Epidermal melanocyte (primary cell): ENCODE results near the gene GTSE1.
A peak's percentile ranks its signal among the peaks of the same experiment; 100 is the strongest.

Experiments
- DNase-seq: peaks from one replicate; pipeline ENCODE4 v3.0.0; 2011; ENCODE audit warnings: low spot score; ENCODE audit not compliant: insufficient read length

Gene GTSE1

GRCh38 chr22:46363611-46364321 lies 67.1 kb downstream of the GTSE1 start:
- DNase-seq: no peak

GRCh38 chr22:46364341-46365165 lies 67.9 kb downstream of the GTSE1 start:
- DNase-seq: no peak

- DNase-seq: no peak
Measured at GRCh38 chr22:46365166-46365624, 68.5 kb downstream of the GTSE1 start.

GRCh38 chr22:46366327-46366731 lies 69.7 kb downstream of the GTSE1 start:
- no peak for DNase-seq

- DNase-seq: no peak
Measured at GRCh38 chr22:46366801-46367706, 70.4 kb downstream of the GTSE1 start.

- peak; percentile 88 for DNase-seq
Measured at GRCh38 chr22:46367707-46368191, 71.1 kb downstream of the GTSE1 start.

- DNase-seq: no peak
Measured at GRCh38 chr22:46368422-46368821, 71.8 kb downstream of the GTSE1 start.

GRCh38 chr22:46368871-46369715 lies 72.4 kb downstream of the GTSE1 start:
- no peak for DNase-seq

GRCh38 chr22:46369716-46370583 lies 73.3 kb downstream of the GTSE1 start:
- no peak for DNase-seq

GRCh38 chr22:46370584-46371291 lies 74.1 kb downstream of the GTSE1 start:
- no peak for DNase-seq

GRCh38 chr22:46371623-46372226 lies 75.1 kb downstream of the GTSE1 start:
- no peak for DNase-seq

- no peak for DNase-seq
Measured at GRCh38 chr22:46372686-46373085, 76.0 kb downstream of the GTSE1 start.

- DNase-seq: no peak
Measured at GRCh38 chr22:46373159-46373558, 76.5 kb downstream of the GTSE1 start.

GRCh38 chr22:46373921-46374662 lies 77.4 kb downstream of the GTSE1 start:
- DNase-seq: no peak

- no peak for DNase-seq
Measured at GRCh38 chr22:46374663-46375474, 78.2 kb downstream of the GTSE1 start.

GRCh38 chr22:46376111-46376510 lies 79.4 kb downstream of the GTSE1 start:
- no peak for DNase-seq
